ENCODE data around the gene PUS7L. TPM values are rescaled to one million over a fixed set of nuclear protein-coding genes. Genes with fewer than 3 reads are reported as not detected.

The PUS7L gene
- polyA plus RNA-seq, 1 of the 3 experiments (the other 2 are of a cell fraction): 1.8 TPM

GRCh38 chr12:43728698-43729097 lies 29.9 kb downstream of the PUS7L start:
- Histone ChIP-seq H3K4me3 (ENCODE audit: low read depth in 2 of 2, low read length in 1 of 2) (no peak overlapping the region), H3K9me2 (no peaks in the 10 kb centered on the region), H4K20me1 (ENCODE audit: insufficient read depth) (no peaks in the 10 kb centered on the region), H3K9ac (no peak overlapping the region), H3K9me3 (no peaks in the 10 kb centered on the region), H3F3A (replicated peaks; ENCODE audit: insufficient read depth) (peaks cover 5% of the 10 kb centered on the region), H2AFZ (ENCODE audit: low read depth) (no peak overlapping the region), H3K4me1 (ENCODE audit: control insufficient read depth in 1 of 2, insufficient read depth in 2 of 2, low read depth in 1 of 2, low read length in 1 of 2) (no peaks in the 10 kb centered on the region), H3K79me2 (ENCODE audit: insufficient read depth) (no peaks in the 10 kb centered on the region), H3K36me3 (replicated peaks in 1 of 2; ENCODE audit: control insufficient read depth in 1 of 2, insufficient read depth in 2 of 2, low read length in 1 of 2) (peaks cover 14 to 25% of the 10 kb centered on the region in 2 experiments), H3K4me2 (no peak overlapping the region), H3K27me3 (ENCODE audit: insufficient read depth) (no peaks in the 10 kb centered on the region), H3K27ac (ENCODE audit: low read depth in 2 of 2, low read length in 1 of 2) (no peak overlapping the region)
- no peak for DNase-seq
- CTCF ChIA-PET: interaction anchor here (0.9 kb wide), 1 partner anchor 153 kb away, joined by 3 read pairs; no protein-coding TSS in a partner anchor
- TF ChIP-seq EZH2phosphoT487 (IDR thresholded peaks at IDR 0.05; ENCODE audit: borderline replicate concordance, low read depth) (no peak), ZBTB33 (IDR thresholded peaks at IDR 0.05; ENCODE audit: borderline replicate concordance, low read depth) (no peak), USF2 (IDR thresholded peaks at IDR 0.05; ENCODE audit: borderline replicate concordance, low read depth, low read length) (no peak), GABPA (IDR thresholded peaks at IDR 0.05; ENCODE audit: low read depth) (no peak), MEF2A (IDR thresholded peaks at IDR 0.05; ENCODE audit: borderline replicate concordance, low read depth) (no peak), JUND (IDR thresholded peaks at IDR 0.05) (no peak), SIN3A (IDR thresholded peaks at IDR 0.05; ENCODE audit: borderline replicate concordance, low read depth, low read length) (no peak), REST (IDR thresholded peaks at IDR 0.05; ENCODE audit: low read depth, low read length) (no peak), TCF12 (IDR thresholded peaks at IDR 0.05) (no peak), TAF1 (IDR thresholded peaks at IDR 0.05; ENCODE audit: borderline replicate concordance, low read depth, low read length) (no peak), NFIC (IDR thresholded peaks at IDR 0.05; ENCODE audit: borderline replicate concordance) (no peak), CTCF (IDR thresholded peaks at IDR 0.05) (no peak), RCOR1 (IDR thresholded peaks at IDR 0.05; ENCODE audit: low read length) (no peak), SMC3 (IDR thresholded peaks at IDR 0.05; ENCODE audit: low read depth, low read length) (no peak), FOXJ3 (CRISPR knock-in tag; IDR thresholded peaks at IDR 0.05) (no peak), PBX3 (IDR thresholded peaks at IDR 0.05) (no peak), USF1 (IDR thresholded peaks at IDR 0.05; ENCODE audit: borderline replicate concordance, low read depth) (no peak)
- POLR2A ChIA-PET: no interaction called here
- WGBS (ENCODE audit: low lambda C conversion rate): 100% methylated on average over 1 of the region's 1 CpG
